Brain microvascular endothelial cell (primary cell): ENCODE results near the gene SPEM2.

ENCODE experiments used
- DNase-seq: peaks from one replicate; pipeline ENCODE4 v3.0.0-alpha.2; 2020
- H3K27ac ChIP-seq: fragments of 250-450 bp; sonication (Bioruptor Pico); 2 replicates; pipeline ENCODE4 v1.5.1; 2020; ENCODE audit warnings: mild to moderate bottlenecking, moderate library complexity
- H3K27me3 ChIP-seq: fragments of 250-450 bp; sonication (Bioruptor Pico); replicated peaks from 2 replicates; pipeline ENCODE4 v1.5.1; 2020; ENCODE audit warnings: mild to moderate bottlenecking
- H3K36me3 ChIP-seq: fragments of 250-450 bp; sonication (Bioruptor Pico); replicated peaks from 2 replicates; pipeline ENCODE4 v1.5.1; 2020; ENCODE audit warnings: mild to moderate bottlenecking
- H3K4me3 ChIP-seq: 2 replicates; pipeline ENCODE4 v1.5.1; 2011; ENCODE audit warnings: low read depth, mild to moderate bottlenecking, control low read depth, low read length, moderate library complexity
- in situ Hi-C: cut with HindIII; loops from 2 replicates; pipeline ENCODE4 v1.10.0; 2017; ENCODE audit warnings: low sequenced_read_pairs, low pct_ligation_motif_present
- TF ChIP-seq, protein P1 (sequence below): IDR thresholded peaks from 2 replicates; pipeline ENCODE4 v1.5.1; 2011; ENCODE audit warnings: low read depth, mild to moderate bottlenecking, moderate library complexity, low read length, control low read depth, inconsistent platforms; ENCODE audit errors: missing control alignments

Gene SPEM2

DNA sequence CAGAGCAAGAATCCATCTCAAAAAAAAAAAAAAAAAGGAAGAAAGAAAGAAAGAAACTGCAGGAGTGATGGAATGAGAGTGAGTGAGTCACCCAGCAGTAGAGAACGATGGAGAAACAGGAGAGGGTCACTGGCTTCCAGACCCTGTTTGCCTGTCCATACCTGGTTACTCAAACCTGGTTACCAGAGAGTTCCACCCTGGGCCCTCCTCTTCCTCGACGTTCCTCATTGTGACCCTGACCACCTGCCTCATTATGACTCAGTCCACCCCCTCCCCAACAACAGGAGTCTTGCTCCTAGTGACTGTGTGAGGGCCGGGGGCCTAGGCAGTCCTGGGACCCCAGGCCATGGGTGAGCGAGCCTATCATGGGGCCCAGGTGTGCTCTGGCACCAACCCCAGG lies 3.1 kb downstream of the SPEM2 start, which contains the start of gene SPEM3:
TSS of gene SPEM3 (plus strand) at position 301 of the 400 bp plus-strand sequence. CDS start at position 347, 46 bp downstream.
- in situ Hi-C loops = no loop called here
- H3K36me3 ChIP-seq = no peaks in the 10 kb centered on the region
- H3K27me3 ChIP-seq = no peaks in the 10 kb centered on the region
- no peak for DNase-seq
- no peak within 1 kb of the TSS for H3K27ac ChIP-seq
- TF ChIP-seq, protein P1, sequence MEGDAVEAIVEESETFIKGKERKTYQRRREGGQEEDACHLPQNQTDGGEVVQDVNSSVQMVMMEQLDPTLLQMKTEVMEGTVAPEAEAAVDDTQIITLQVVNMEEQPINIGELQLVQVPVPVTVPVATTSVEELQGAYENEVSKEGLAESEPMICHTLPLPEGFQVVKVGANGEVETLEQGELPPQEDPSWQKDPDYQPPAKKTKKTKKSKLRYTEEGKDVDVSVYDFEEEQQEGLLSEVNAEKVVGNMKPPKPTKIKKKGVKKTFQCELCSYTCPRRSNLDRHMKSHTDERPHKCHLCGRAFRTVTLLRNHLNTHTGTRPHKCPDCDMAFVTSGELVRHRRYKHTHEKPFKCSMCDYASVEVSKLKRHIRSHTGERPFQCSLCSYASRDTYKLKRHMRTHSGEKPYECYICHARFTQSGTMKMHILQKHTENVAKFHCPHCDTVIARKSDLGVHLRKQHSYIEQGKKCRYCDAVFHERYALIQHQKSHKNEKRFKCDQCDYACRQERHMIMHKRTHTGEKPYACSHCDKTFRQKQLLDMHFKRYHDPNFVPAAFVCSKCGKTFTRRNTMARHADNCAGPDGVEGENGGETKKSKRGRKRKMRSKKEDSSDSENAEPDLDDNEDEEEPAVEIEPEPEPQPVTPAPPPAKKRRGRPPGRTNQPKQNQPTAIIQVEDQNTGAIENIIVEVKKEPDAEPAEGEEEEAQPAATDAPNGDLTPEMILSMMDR = no peak
- H3K4me3 ChIP-seq = no peak within 1 kb of the TSS

DNA sequence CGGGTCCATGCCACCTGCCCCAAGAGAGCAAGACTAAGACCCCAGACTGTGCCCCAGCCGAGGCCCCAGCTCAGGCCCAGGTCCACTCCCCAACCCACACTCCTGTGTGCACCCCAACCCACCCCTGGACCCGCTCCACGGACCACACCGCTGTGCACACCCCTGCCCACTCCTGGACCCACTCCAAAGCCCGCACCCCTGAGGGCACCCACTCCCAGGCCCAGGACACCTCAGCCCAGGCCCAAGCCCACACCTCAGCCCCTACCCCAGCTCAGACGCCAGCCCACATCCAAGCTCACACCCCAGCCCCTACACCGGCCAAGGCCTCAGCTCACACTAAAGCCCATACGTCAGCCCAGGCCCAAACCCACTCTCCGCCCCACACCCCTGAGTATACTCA lies 4.3 kb downstream of the SPEM2 start:
- DNase-seq = no peak
- TF ChIP-seq, protein P1 = no peak
- Histone ChIP-seq H3K27me3 (no peaks in the 10 kb centered on the region), H3K4me3 (no peak overlapping the region), H3K27ac (no peak overlapping the region), H3K36me3 (no peaks in the 10 kb centered on the region)
- in situ Hi-C loops = no loop called here

DNA sequence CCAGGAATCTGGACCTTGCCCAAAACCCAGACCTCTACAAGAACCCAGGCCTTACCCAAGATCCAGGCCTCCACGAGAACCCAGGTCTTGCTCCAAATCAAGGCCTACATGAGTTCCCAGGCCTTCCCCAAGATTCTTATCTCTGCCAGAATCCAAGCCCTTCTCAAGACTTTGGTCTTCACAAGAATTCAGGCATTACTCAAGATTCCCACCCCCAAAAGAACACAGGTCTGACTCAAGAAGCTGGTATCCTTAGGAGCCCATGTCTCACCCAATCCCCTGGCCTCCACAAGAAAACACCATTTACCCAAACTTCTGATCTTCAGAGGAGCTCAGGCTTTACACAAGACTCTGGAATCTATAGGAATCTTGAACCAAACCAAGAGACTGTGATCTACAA lies 5.8 kb downstream of the SPEM2 start:
- in situ Hi-C loops = no loop called here
- no peak overlapping the region for H3K27ac ChIP-seq
- TF ChIP-seq, protein P1 = no peak
- H3K36me3 ChIP-seq = no peaks in the 10 kb centered on the region
- H3K4me3 ChIP-seq = no peak overlapping the region
- no peak for DNase-seq
- H3K27me3 ChIP-seq = no peaks in the 10 kb centered on the region

DNA sequence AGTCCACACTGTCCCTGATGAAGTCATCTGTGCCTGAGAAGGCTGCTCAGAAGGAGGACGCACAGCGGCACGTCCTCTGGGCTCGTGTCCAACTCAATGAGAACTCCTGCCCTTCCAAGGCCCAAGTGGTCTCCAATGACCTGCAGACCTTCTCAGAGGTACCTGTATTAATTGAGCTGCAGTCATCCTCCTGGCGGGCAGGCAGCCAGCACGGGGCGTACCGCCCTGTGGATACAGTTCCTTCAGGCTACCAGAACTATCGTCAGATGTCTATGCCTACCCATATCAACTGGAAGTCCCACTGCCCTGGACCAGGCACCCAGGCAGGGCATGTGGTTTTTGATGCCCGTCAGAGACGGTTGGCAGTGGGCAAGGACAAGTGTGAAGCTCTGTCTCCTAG lies 6.9 kb downstream of the SPEM2 start:
- Histone ChIP-seq H3K4me3 (no peak overlapping the region), H3K27ac (no peak overlapping the region), H3K27me3 (no peaks in the 10 kb centered on the region), H3K36me3 (no peaks in the 10 kb centered on the region)
- TF ChIP-seq, protein P1 = no peak
- DNase-seq = no peak
- in situ Hi-C loops = no loop called here

DNA sequence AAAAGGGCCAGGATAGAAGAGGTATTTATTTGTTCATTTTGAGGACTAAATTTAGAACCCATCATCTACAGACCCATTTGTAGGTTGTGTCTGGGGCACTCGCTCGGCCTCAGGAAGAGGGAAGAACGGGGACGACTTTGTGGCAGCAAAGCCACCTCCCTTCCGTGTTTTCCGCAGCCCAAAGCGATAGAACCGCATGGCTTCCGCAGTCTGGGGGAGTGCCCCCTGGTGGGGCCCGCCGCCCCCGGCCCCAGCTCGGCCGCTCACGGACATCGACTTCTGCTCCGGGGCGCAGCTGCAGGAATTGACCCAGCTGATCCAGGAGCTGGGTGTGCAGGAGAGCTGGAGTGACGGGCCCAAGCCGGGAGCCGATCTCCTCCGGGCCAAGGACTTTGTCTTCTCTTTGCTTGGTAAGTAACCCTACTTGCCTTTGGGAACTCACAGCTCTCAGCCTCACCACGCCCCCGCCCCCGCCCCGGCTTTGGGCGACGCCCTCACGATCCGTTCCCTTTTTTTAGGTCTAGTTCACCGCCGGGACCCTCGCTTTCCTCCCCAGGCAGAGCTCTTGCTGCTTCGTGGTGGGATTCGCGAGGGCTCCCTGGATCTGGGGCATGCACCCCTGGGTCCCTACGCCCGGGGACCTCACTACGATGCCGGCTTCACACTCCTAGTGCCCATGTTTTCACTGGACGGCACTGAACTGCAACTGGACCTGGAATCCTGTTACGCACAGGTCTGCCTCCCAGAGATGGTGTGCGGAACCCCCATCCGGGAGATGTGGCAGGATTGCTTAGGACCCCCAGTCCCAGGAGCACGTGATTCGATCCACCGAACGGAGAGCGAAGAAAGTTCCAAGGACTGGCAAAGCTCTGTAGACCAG lies 10.5 kb downstream of the SPEM2 start:
- in situ Hi-C loops = no loop called here
- TF ChIP-seq, protein P1 = peak; percentile 22
- Histone ChIP-seq H3K27ac (no peak overlapping the region), H3K27me3 (peaks cover 23% of the 10 kb centered on the region), H3K4me3 (peak overlapping the region; percentile 58), H3K36me3 (no peaks in the 10 kb centered on the region)
- no peak for DNase-seq
